SU-DHL-6 (cell line): Measurements from ENCODE around the gene COBL.

ENCODE experiments used
- CTCF ChIP-seq: fragments of 200-600 bp; sonication (generic); IDR thresholded peaks from one replicate; pipeline ENCODE4 v1.5.1; 2017; ENCODE audit warnings: antibody characterized with exemption, mild to moderate bottlenecking, low read length, moderate library complexity; ENCODE audit not compliant: insufficient read depth, poor library complexity, severe bottlenecking
- EZH2phosphoT487 ChIP-seq: fragments of 200-600 bp; sonication (generic), shearing (Covaris generic); conservative IDR thresholded peaks from 2 replicates; pipeline ENCODE4 v1.6.1; 2018; ENCODE audit warnings: mild to moderate bottlenecking, antibody characterized with exemption, low read length, moderate library complexity, mixed read lengths

GRCh38 chr7:51031791-51032515 lies 284.7 kb downstream of the COBL start:
- no peak for TF ChIP-seq CTCF
- no peak for TF ChIP-seq EZH2phosphoT487
